OCI-M2 (cell line): ENCODE data around the gene OR10C1.
"Not testable (repeated sequence)": the region's sequence is repeated elsewhere in the genome, so short reads cannot be mapped to it uniquely, and the experiment has no call there.

Experiments used
- DNase-seq: peaks from one replicate; lab custom pipeline; 2025; ENCODE audit not compliant: unreplicated experiment; lab: John Stamatoyannopoulos, UW

OR10C1 gene

DNA sequence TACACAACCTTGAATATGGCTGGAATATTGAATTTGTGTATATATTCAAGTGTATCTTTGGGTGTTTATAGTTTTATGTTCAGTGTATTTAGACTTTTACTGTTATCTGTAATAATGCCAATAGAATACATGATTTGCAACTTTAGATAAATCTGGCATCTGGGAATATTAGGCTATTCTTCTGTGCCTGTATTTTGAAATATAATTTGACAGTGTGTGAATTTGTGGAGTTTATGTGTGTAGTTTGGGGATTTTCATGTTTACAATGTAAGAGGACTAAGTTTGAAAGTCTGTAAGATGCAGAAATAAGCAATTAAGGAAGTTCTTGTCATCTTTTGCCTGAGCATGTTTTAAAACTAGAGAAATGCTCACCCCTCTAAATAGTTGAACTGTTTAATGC lies at the start of gene OR10C1:
Gene OR10C1 (plus strand): TSS at position 301 of the 400 bp plus-strand sequence. CDS start 710 bp downstream, outside the sequence.
- no peak for DNase-seq

- no peak for DNase-seq
Observed at GRCh38 chr6:29395331-29395730, 43.8 kb upstream of the OR10C1 start, which contains the start of gene OR12D2. Gene OR12D2 (plus strand): TSS chr6:29395631. CDS start chr6:29396700, 1,069 bp downstream.

GRCh38 chr6:29399525-29399924 lies 39.6 kb upstream of the OR10C1 start:
- no peak for DNase-seq

- no peak for DNase-seq
Observed at GRCh38 chr6:29403801-29404200, 35.3 kb upstream of the OR10C1 start.

DNA sequence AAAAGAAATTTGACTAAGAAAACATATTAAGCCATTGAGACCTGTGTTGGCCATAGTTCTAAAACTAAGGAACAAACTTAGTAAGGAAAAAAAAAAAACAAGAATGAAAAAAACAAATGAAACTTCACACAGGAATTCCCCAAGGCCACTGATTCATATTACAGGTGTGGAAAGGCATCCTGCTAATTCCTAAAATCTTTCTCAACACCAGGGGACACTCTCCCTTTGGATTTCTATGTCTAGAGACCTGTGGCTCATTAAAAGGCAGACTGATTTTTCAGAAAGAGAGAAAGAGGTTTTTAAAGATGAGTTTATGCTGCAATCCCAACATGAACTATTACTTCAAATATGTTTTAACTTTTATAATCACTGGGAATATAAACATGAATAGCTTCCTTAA lies 24.5 kb upstream of the OR10C1 start, which contains the start of gene OR12D1:
Gene OR12D1 (plus strand): TSS at position 341 of the 400 bp plus-strand sequence.
- no peak for DNase-seq

- DNase-seq = no peak
Observed at GRCh38 chr6:29419516-29419915, 19.6 kb upstream of the OR10C1 start.

DNA sequence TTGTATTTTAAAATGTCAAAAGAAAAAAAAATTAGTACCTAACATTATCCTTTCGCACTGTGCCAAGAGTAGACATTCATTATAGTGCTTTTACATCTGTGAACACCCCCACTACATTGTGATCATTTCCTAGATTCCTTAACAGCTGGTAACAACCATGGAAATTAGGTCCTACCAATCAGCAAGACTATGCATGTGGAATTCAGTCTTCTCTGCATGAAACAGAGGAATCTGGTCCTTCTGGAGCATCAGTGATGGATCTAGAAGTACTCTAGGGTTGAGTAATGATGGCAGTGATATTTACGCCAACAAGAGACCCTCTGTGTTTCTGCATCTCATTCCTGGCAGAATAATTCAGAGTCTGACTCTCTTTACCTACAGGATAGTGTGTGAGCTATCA lies 14.9 kb upstream of the OR10C1 start:
- DNase-seq = no peak

DNA sequence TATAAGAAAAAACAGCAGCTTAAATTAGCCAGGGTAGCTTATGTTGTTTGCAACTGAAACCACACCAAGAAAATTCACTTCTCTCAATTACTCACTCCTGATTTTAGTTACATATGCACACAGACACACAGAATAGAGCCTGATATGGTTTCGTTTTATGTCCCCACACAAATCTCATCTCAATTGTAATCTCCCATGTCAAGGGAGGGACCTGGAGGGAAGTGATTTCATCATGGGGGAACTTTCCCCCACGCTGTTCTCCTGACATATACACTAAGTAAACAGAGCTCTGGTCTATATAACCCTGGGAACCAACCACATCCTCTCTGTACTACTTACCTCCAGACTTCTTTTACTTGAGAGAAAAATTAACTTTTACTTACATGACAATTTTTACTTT lies 14.5 kb upstream of the OR10C1 start:
- DNase-seq = no peak

GRCh38 chr6:29425075-29425474 lies 14.0 kb upstream of the OR10C1 start:
- DNase-seq = no peak

DNA sequence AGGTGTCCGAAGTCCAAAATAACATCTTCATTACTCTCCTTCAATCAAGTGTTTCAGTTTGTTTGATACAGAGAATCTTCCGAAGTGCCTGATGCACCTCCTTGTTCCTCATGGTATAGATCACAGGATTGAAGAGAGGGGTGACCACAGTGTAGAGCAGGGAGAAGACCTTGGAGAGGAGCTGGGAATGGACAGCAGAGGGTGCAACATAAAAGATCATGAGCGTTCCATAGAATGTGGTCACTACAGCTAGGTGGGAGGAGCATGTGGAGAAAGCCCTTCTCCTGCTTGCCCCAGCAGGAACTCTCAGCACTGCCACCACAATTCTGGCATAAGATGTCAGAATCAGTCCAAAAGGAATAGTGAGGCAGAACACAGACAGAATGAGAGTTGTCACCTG lies 12.5 kb upstream of the OR10C1 start:
- DNase-seq = no peak

GRCh38 chr6:29436730-29437129 lies 2.4 kb upstream of the OR10C1 start:
- not testable (repeated sequence) for DNase-seq

DNA sequence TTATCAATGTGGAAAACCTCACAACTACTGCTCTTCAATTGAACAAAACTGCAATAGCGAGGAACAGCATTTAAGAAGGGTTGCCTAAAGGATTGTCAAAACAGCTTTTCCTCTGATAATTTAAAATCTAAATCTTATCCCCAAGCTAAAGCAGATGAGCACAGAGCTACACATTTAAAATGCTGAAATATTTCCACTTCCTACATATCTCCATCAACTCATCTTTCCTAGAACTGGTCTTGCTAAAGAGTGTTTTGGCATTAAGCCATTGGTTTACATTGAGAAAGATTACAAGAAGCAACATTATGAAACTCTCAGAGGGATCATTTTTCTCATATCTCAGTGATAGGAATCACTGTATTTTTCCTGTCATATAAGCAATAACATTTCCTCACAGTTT lies 3.6 kb downstream of the OR10C1 start:
- DNase-seq = no peak

GRCh38 chr6:29444031-29444430 lies 4.9 kb downstream of the OR10C1 start:
- DNase-seq = not testable (repeated sequence)

DNA sequence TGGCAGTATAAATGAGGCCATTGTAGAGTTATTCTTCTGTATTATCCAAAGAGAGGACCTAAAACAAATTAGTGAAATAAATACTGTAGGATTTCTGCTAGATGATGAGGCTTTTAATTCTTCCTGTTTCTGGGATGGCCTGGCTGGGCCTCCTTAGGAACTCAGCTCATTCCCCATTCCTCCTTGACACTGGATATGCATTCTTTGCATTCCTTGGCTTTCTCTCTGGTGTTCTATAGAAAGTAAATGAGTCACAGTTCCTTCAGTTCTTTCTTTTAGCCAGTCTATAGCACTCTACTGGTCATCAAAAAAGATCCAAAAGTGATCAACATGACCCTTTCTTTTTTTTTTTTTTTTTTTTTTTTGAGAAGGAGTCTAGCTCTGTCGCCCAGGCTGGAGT lies 8.6 kb downstream of the OR10C1 start:
- no peak for DNase-seq

DNA sequence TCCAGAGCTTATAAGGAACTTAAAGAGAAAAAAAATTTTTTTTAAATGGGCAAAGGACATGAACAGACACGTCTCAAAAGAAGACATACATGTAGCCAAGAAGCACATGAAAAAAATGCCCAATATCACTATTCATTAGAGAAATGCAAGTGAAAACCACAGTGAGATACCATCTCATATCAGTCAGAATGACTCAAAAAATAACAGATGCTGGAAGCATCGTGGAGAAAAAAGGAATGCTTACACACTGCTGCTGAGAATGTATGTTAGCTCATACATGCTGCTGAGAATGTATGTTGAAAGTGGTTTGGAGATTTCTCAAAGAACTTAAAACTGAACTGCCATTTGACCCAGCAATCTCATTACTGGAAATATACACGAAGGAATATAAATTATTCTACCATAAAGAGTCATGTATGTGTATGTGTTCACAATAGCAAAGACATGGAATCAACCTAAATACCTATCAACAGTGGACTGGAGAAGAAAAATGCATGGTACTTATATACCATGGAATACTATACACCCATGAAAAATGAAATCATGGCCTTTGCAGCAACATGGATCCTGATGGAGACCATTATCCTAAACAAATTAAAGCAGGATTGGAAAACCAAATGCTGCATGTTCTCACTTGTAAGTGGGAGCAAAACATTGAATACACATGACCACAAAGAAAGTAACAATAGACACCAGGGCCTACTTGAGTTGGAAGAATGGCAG lies 12.5 kb downstream of the OR10C1 start:
- DNase-seq = no peak

DNA sequence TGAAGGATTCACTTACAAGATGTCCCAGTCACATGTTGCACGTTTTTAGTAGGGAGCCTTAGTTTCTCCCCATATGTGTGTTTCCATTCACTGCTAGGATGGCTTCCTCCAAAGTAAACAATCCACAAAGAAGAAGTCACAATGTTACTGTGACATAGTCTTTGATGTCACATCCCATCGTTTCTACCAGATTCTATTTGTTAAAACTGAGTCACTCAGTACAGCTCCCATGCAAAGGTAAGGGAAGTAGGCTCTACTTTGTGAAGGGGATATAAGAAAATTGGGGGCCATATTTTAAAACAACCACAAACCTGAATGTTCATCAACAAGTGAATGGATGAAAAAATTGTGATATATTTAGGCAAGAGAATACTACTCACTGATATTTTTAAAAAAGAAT lies 17.9 kb downstream of the OR10C1 start, which contains the start of the genes OR11A1 and OR2H1:
Gene OR11A1 (minus strand): TSS at position 101 of the 400 bp plus-strand sequence. CDS start 29,430 bp downstream, outside the sequence.
Gene OR2H1 (plus strand): TSS at position 185 of the 400 bp plus-strand sequence. CDS start 4,615 bp downstream, outside the sequence.
- no peak for DNase-seq

DNA sequence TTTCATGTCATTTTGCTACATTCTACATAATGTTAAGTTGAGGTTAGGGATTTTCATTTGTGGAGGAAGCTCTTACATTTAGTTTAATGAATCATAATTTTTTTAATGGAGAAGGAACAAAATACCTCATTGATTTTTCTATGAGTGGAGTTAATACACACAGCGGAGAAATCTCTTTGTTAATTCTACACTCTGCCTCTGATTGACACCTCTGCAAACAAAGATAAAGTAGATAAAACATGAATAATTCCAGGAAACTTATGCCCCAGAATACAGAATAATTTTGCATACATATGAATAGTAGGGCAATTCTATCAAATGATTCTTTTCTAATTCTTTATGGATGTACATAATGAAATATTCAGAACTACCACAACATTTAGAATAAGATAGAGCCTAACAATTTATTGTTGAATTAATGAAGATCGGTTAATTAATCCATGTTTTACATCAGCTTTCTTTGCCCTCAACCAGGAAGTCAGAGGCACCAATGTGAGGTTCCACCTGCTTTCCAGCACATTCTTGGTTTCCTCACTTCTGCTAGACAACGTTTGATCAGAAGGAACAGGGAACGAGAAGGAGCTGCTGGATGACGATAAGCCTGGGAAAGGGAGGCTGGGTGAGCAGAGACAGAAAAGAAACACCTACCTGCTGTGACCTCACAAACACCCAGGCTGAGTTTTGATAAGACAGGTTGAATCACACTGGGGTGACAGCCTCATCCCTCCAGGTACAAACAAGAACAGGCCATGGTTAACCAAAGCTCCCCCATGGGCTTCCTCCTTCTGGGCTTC lies 22.1 kb downstream of the OR10C1 start:
- DNase-seq = no peak

GRCh38 chr6:29462022-29462421 lies 22.9 kb downstream of the OR10C1 start:
- no peak for DNase-seq

DNA sequence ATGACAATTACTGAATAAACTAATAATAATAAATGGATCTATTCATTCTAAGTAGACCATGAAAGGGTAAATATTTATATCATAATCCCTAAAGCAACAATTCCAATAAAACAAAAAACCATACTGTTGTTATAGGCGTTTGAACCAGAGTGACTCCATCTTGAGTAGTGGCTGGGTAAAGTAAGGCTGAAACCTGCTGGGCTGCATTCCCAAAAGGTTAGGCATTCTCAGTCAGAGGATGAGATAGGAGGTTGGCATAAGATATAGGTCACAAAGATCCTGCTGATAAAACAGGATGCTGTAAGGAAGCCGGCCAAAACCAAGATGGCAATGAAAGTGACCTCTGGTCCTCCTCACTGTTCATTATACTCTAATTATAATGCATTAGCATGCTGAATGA lies 26.2 kb downstream of the OR10C1 start:
- DNase-seq = no peak

DNA sequence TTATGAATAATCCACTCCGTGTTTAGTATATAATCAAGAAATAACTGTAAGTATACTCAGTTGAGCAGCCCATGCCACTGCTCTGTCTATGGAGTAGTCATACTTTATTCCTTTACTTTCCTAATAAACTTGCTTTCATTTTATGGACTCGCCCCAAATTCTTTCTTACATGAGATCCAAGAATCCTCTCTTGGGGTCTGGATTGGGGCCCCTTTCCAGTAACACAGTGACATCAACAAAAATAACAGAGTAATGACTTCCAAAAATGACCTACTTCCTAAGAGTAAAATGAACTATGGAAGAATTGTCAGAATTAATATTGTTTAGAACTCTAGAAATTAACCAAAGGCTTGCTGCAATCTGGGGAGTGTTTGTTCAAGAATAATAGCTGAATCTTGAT lies 26.7 kb downstream of the OR10C1 start:
- DNase-seq = no peak

GRCh38 chr6:29466241-29466640 lies 27.1 kb downstream of the OR10C1 start:
- DNase-seq = no peak

- no peak for DNase-seq
Observed at GRCh38 chr6:29474996-29475395, 35.9 kb downstream of the OR10C1 start.
